Small intestine (tissue), 7 donors: ENCODE data around the gene TRIM40. TPM values are rescaled to one million over a fixed set of nuclear protein-coding genes. Genes with fewer than 3 reads are reported as not detected.

Source experiments
- DNase-seq, 2 donors: peaks; one replicate each; pipeline versions ENCODE4 v3.0.0 to v3.0.0-alpha.2; 2013
- FAIRE-seq: peaks from 2 replicates; lab custom pipeline; 2012; peaks lifted over from hg19 to GRCh38; lab: Jason Lieb, UNC
- H3K27ac ChIP-seq, 3 donors: one replicate each; pipeline ENCODE4 v1.5.1; 2013; ENCODE audit warnings: low read length in 2 of 3, mild to moderate bottlenecking in 2 of 3, control low read depth in 1 of 3, inconsistent platforms in 1 of 3, low read depth in 1 of 3, moderate library complexity in 1 of 3
- H3K27me3 ChIP-seq, 3 donors: one replicate each; pipeline ENCODE4 v1.6.1; 2013; ENCODE audit warnings: low read length in 3 of 3, inconsistent platforms in 1 of 3; ENCODE audit not compliant: control insufficient read depth in 3 of 3, insufficient read depth in 3 of 3
- H3K36me3 ChIP-seq, 3 donors: one replicate each; pipeline ENCODE4 v1.6.1; 2013; ENCODE audit warnings: low read length in 3 of 3, inconsistent platforms in 1 of 3, low read depth in 1 of 3, mild to moderate bottlenecking in 1 of 3, moderate library complexity in 1 of 3; ENCODE audit not compliant: control insufficient read depth in 3 of 3, insufficient read depth in 2 of 3
- H3K4me1 ChIP-seq, 3 donors: one replicate each; pipeline ENCODE4 v1.6.1; 2013; ENCODE audit warnings: low read length in 2 of 3, inconsistent platforms in 1 of 3, low read depth in 1 of 3, mild to moderate bottlenecking in 1 of 3, moderate library complexity in 1 of 3; ENCODE audit not compliant: control insufficient read depth in 3 of 3, insufficient read depth in 2 of 3
- H3K4me3 ChIP-seq, 3 donors: one replicate each; pipeline ENCODE4 v1.5.1; 2013; ENCODE audit warnings: low read length in 3 of 3, control low read depth in 1 of 3, inconsistent platforms in 1 of 3, low read depth in 1 of 3, mild to moderate bottlenecking in 1 of 3, moderate library complexity in 1 of 3
- H3K9me3 ChIP-seq, 2 donors: one replicate each; pipeline ENCODE4 v1.6.1; 2013; ENCODE audit warnings: low read depth in 1 of 2, low read length in 1 of 2; ENCODE audit not compliant: control insufficient read depth in 2 of 2, insufficient read depth in 1 of 2
- WGBS, 3 donors: extraction: QIAGEN DNeasy Blood & Tissue Kit; methylation state at CpG; one replicate each; pipeline ENCODE4 v1.1.7; 2013; 5-methylcytosine and 5-hydroxymethylcytosine counted together
- polyA plus RNA-seq, 4 donors: library from polyadenylated mRNA; stranded (reverse) in 3 of 4; unstranded in 1 of 4; fragments of 200-250 nt in 3 of 4; fragments of 120-200 nt in 1 of 4; gene quantifications; one replicate each; pipeline versions ENCODE4 v1.2.1 to v1.2.3, GENCODE V29; 2013
- donor health status: healthy with polysubstance abuse.
- donor health status: control.
- donor health status: control.
- donor health status: Bipolar disorder and iron deficiency.
- donor health status: healthy.

TRIM40 gene
- polyA plus RNA-seq, 4 donors, result 1.6 to 19.5 (median 9.1) TPM

DNA sequence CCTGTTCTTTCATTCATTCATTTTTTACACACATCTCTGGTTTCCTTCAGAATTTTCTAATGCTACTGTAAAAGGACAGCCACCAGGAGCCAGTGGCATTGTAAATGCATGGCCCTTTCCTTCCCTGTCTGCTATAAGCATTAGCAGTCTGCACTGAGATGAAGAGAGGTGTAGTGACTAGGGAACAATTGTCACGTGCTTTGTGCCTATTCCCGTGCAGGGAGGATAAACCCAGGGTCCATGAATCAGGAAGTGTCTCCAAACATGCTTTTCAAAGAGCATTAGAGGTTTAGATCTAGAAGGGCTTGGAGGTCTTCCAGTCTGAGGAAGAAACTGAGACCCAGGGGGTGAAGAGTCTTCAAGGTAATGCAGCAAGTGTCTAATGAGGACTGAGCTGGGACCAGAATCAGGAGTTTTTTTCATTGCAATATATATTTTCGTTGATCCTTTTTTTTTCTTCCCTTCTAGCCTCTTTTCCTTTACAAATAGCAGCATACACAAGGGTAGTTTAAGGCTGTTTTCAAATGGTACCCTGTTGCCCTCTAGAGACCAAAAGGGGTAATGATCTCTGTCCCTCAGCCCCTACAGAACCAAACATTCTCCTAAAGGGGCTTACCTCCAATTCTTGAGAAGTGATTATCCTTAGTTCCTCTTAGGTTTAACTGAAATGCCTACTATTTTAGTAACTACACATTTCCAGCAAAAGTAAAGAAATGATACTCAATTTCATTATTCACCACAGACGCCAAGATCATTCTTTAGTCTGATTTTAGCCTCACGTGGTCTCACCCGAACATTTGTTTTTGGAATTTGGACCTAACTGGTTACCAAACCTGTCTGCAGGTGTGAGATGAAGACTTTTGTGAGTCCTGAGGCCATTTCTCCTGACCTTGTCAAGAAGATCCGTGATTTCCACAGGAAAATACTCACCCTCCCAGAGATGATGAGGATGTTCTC lies 34.0 kb downstream of the TRIM40 start:
- no peak for FAIRE-seq
- DNase-seq, result peak; percentile 57 to 79
- H3K27ac ChIP-seq, result no peak overlapping the region
- WGBS, 3 donors, result 36 to 42% (median 39%) methylated on average over 7 of the region's 7 CpGs
- peaks cover 0 to 20% (median 0%) of the 10 kb centered on the region in 3 donors for H3K4me1 ChIP-seq
- H3K27me3 ChIP-seq, result peaks cover 0 to 16% (median 6%) of the 10 kb centered on the region in 3 donors
- no peak overlapping the region for H3K4me3 ChIP-seq
- H3K36me3 ChIP-seq, result peaks cover 0 to 35% (median 24%) of the 10 kb centered on the region in 3 donors
- H3K9me3 ChIP-seq, result no peaks in the 10 kb centered on the region

DNA sequence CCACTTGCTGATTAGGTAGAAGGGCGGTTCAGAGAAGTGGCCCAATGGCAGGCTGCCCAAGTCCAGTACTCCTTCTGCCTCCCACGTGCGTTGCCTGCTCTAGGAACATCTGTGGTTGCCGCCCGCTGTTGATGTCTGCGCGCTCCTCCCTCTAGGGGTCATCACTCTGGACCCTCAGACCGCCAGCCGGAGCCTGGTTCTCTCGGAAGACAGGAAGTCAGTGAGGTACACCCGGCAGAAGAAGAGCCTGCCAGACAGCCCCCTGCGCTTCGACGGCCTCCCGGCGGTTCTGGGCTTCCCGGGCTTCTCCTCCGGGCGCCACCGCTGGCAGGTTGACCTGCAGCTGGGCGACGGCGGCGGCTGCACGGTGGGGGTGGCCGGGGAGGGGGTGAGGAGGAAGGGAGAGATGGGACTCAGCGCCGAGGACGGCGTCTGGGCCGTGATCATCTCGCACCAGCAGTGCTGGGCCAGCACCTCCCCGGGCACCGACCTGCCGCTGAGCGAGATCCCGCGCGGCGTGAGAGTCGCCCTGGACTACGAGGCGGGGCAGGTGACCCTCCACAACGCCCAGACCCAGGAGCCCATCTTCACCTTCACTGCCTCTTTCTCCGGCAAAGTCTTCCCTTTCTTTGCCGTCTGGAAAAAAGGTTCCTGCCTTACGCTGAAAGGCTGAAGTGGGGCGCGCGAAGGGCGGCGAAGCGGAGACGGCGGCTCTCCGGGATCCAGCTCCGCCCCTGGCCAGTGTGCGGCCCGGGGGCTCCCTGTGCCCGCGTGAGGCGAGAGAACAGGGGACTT lies 35.9 kb downstream of the TRIM40 start:
- H3K4me3 ChIP-seq, result peak overlapping the region in 1 of 3 donors; percentile 18
- peak overlapping the region in 1 of 3 donors; percentile 66 for H3K27ac ChIP-seq
- DNase-seq (peak in 1 of 2 donors; percentile 34), FAIRE-seq (no peak)
- peaks cover 0 to 20% (median 0%) of the 10 kb centered on the region in 3 donors for H3K4me1 ChIP-seq
- peaks cover 0 to 34% (median 22%) of the 10 kb centered on the region in 3 donors for H3K36me3 ChIP-seq
- 24 to 81% (median 47%) methylated on average over 55 to 62 of the region's 62 CpGs for WGBS, 3 donors
- H3K27me3 ChIP-seq, result peaks cover 0 to 19% (median 11%) of the 10 kb centered on the region in 3 donors
- H3K9me3 ChIP-seq, result no peaks in the 10 kb centered on the region

GRCh38 chr6:30172681-30173080 lies 36.7 kb downstream of the TRIM40 start:
- H3K4me3 ChIP-seq, result no peak overlapping the region
- FAIRE-seq (no peak), DNase-seq (peak in 1 of 2 donors; percentile 52)
- H3K4me1 ChIP-seq, result peaks cover 0 to 20% (median 0%) of the 10 kb centered on the region in 3 donors
- peaks cover 0 to 27% (median 17%) of the 10 kb centered on the region in 3 donors for H3K36me3 ChIP-seq
- H3K9me3 ChIP-seq, result no peaks in the 10 kb centered on the region
- 83 to 93% (median 88%) methylated on average over 4 of the region's 4 CpGs for WGBS, 3 donors
- peaks cover 0 to 19% (median 11%) of the 10 kb centered on the region in 3 donors for H3K27me3 ChIP-seq
- H3K27ac ChIP-seq, result peak overlapping the region in 1 of 3 donors; percentile 66

GRCh38 chr6:30175765-30176164 lies 39.8 kb downstream of the TRIM40 start:
- WGBS, 3 donors, result 84 to 96% (median 86%) methylated on average over 2 of the region's 2 CpGs
- peaks cover 0 to 11% (median 6%) of the 10 kb centered on the region in 3 donors for H3K36me3 ChIP-seq
- no peak for FAIRE-seq

GRCh38 chr6:30178837-30179236 lies 42.9 kb downstream of the TRIM40 start:
- Histone ChIP-seq H3K27ac (no peak overlapping the region), H3K4me1 (no peaks in the 10 kb centered on the region), H3K9me3 (peaks cover 0 to 8% of the 10 kb centered on the region in 2 donors), H3K4me3 (no peak overlapping the region), H3K36me3 (no peaks in the 10 kb centered on the region), H3K27me3 (peaks cover 0 to 5% (median 4%) of the 10 kb centered on the region in 3 donors)
- WGBS, 3 donors, result 13 to 80% (median 48%) methylated on average over 1 of the region's 1 CpG
- DNase-seq (no peak), FAIRE-seq (no peak)

More at GRCh38 chr6:30175765-30176164, 39.8 kb downstream of the TRIM40 start:
- Histone ChIP-seq H3K27ac (no peak overlapping the region), H3K4me3 (no peak overlapping the region), H3K27me3 (peaks cover 0 to 19% (median 9%) of the 10 kb centered on the region in 3 donors), H3K4me1 (peaks cover 0 to 15% (median 0%) of the 10 kb centered on the region in 3 donors), H3K9me3 (peaks cover 0 to 3% of the 10 kb centered on the region in 2 donors)
- DNase-seq, result no peak

DNA sequence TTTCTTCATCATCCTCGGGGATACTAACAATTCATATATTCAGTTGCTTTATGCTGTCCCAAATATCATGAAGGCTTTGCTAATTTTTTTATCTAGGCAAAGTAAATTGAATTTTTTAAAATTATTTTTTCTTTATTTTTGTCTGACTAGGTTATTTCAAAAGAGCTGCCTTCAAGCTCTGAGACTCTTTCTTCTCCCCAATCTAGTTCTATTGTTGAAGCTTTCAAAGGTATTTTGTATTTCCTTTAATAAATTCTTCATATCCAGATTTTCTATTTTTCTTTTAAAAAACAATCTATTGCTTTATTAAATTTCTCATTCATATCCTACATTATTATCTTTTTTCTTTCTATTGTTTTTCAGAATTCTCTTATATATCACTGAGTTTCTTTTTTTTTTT lies 44.2 kb downstream of the TRIM40 start:
- no peak overlapping the region for H3K4me3 ChIP-seq
- H3K27ac ChIP-seq, result no peak overlapping the region
- no peak for DNase-seq
- H3K9me3 ChIP-seq, result peaks cover 0 to 8% of the 10 kb centered on the region in 2 donors
- 88 to 100% (median 94%) methylated on average over 1 of the region's 1 CpG for WGBS, 3 donors
- peaks cover 0 to 3% (median 1%) of the 10 kb centered on the region in 3 donors for H3K27me3 ChIP-seq
- no peak for FAIRE-seq
- peaks cover 0 to 10% (median 2%) of the 10 kb centered on the region in 3 donors for H3K36me3 ChIP-seq
- H3K4me1 ChIP-seq, result no peaks in the 10 kb centered on the region

- WGBS, 3 donors, result 62 to 87% (median 87%) methylated on average over 5 of the region's 5 CpGs
Measured at GRCh38 chr6:30184417-30185031, 48.6 kb downstream of the TRIM40 start.

More at GRCh38 chr6:30184417-30185031, 48.6 kb downstream of the TRIM40 start:
- H3K4me3 ChIP-seq, result no peak overlapping the region
- FAIRE-seq (no peak), DNase-seq (no peak)
- H3K4me1 ChIP-seq, result no peaks in the 10 kb centered on the region
- H3K27me3 ChIP-seq, result no peaks in the 10 kb centered on the region
- peaks cover 0 to 8% of the 10 kb centered on the region in 2 donors for H3K9me3 ChIP-seq
- no peak overlapping the region for H3K27ac ChIP-seq
- peaks cover 17 to 36% (median 25%) of the 10 kb centered on the region in 3 donors for H3K36me3 ChIP-seq
